A673 (cell line): ENCODE results near the gene SEC11C. TPM values are rescaled to one million over a fixed set of nuclear protein-coding genes. Genes with fewer than 3 reads are reported as not detected.
"Not testable (repeated sequence)": the region's sequence is repeated elsewhere in the genome, so short reads cannot be mapped to it uniquely, and the experiment has no call there.

Experiments used
- BruUV-seq: library from RNA; stranded (reverse); fragments of 400-500 nt; replicated peaks from 2 replicates; lab custom pipeline; 2021; lab: Mats Ljungman, UMichigan
- CTCF ChIA-PET: fragments of 300-600 bp; sonication (Branson Sonifier 250); formaldehyde crosslinking; loops from one replicate; lab custom pipeline; 2022; ENCODE audit warnings: antibody characterized with exemption; lab: Charles Lee
- POLR2A ChIA-PET: fragments of 300-600 bp; sonication (Branson Sonifier 250); formaldehyde crosslinking; loops from one replicate; lab custom pipeline; 2022; ENCODE audit warnings: antibody characterized with exemption; ENCODE audit not compliant: low non-redundant PET; lab: Charles Lee
- DNase-seq: peaks from one replicate; pipeline ENCODE4 v3.0.0-alpha.2; 2015; ENCODE audit warnings: low spot score
- H3K27ac ChIP-seq: fragments of 200-600 bp; sonication (generic); 2 replicates; pipeline ENCODE4 v1.5.1; 2016; ENCODE audit warnings: mixed run types, low read depth, mild to moderate bottlenecking, mixed read lengths, antibody characterized with exemption, low read length; ENCODE audit not compliant: poor library complexity, severe bottlenecking
- H3K27me3 ChIP-seq: fragments of 200-600 bp; sonication (generic); replicated peaks from 2 replicates; pipeline ENCODE4 v1.6.1; 2017; ENCODE audit warnings: mixed run types, low read depth, mild to moderate bottlenecking, mixed read lengths, antibody characterized with exemption, low read length; ENCODE audit not compliant: insufficient read depth, poor library complexity
- H3K36me3 ChIP-seq: fragments of 200-600 bp; sonication (generic); 2 replicates; pipeline ENCODE4 v1.6.1; 2016; ENCODE audit warnings: mixed run types, mild to moderate bottlenecking, mixed read lengths, antibody characterized with exemption, low read length; ENCODE audit not compliant: insufficient read depth, poor library complexity, severe bottlenecking
- H3K4me1 ChIP-seq: fragments of 200-600 bp; sonication (generic); 2 replicates; pipeline ENCODE4 v1.6.1; 2017; ENCODE audit warnings: mixed run types, mild to moderate bottlenecking, mixed read lengths, antibody characterized with exemption, low read length; ENCODE audit not compliant: insufficient read depth, poor library complexity, severe bottlenecking
- H3K4me3 ChIP-seq: fragments of 200-600 bp; sonication (generic); 2 replicates; pipeline ENCODE4 v1.5.1; 2016; ENCODE audit warnings: low read depth, mixed run types, mild to moderate bottlenecking, mixed read lengths, low read length; ENCODE audit not compliant: poor library complexity, severe bottlenecking
- H3K9me3 ChIP-seq: fragments of 200-600 bp; sonication (generic); 2 replicates; pipeline ENCODE4 v1.6.1; 2016; ENCODE audit warnings: mixed run types, low read depth, mild to moderate bottlenecking, mixed read lengths, antibody characterized with exemption, low read length; ENCODE audit not compliant: poor library complexity, severe bottlenecking
- EZH2 ChIP-seq: fragments of 200-600 bp; sonication (generic); IDR thresholded peaks from 2 replicates; pipeline ENCODE4 v1.6.1; 2017; ENCODE audit warnings: borderline replicate concordance, low read depth, mild to moderate bottlenecking, mixed read lengths, antibody characterized with exemption, low read length; ENCODE audit not compliant: poor library complexity, severe bottlenecking
- intact Hi-C: fragments of 100-400 bp; cut with micrococcal nuclease; formaldehyde crosslinking; loops from one replicate; pipeline ENCODE4 v1.10.0; 2022; ENCODE audit not compliant: unreplicated experiment
- total RNA-seq: library from RNA; stranded (reverse); gene quantifications from 2 replicates; pipeline ENCODE4 v1.2.3, GENCODE V29; 2021
- TF ChIP-seq, protein P1 (sequence below): fragments of 300-800, 200-600 bp; sonication (generic); conservative IDR thresholded peaks from 2 replicates; pipeline ENCODE4 v1.5.1; 2017; ENCODE audit warnings: low read depth, mild to moderate bottlenecking, antibody characterized with exemption, low read length, moderate library complexity, mixed read lengths

SEC11C gene
- total RNA-seq, 1 experiment from 2014 or later, result 355 TPM

DNA sequence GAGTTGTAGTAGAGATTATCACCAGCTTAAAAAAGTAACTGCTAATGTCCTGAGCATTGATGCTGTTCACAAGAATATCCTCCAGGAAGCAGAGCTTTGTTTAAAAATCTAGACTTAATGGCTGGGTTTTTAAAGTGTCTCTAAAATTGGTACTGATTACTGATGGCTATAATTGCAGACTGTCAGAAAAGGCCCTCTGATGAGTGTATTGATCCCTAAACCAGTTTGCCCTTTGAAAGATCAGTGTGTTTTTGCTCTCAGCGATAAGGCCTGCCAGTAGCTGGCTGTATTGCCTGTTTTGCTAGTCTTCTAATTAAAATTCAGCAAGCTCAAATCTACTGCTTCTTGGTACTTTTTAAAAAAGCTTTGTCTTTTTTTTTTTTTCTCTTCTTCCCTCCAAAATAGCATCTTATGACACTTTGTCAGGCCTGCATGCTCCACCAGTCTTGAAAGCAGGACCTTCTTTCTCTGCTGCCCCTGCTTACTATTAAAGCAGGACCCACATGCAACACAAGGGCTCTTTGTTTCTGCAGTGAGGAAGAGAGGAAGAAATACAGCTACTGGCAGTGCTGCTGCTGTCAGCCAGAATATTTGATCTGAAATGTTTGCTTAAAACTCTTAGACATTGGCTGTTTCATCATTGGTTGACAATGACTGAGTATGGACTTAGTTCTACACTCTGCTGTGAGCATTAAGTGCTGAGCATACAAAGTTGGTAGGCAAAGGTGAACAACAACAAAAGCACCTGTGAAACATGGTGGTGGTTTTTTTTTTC lies 1.8 kb downstream of the SEC11C start:
- CTCF ChIA-PET, result interaction anchor here (1.2 kb wide), 1 partner anchor 152 kb away, joined by 4 read pairs; no protein-coding TSS in a partner anchor
- Histone ChIP-seq H3K36me3 (peaks cover 6% of the 10 kb centered on the region), H3K27me3 (no peaks in the 10 kb centered on the region), H3K27ac (peak overlapping the region; percentile 93), H3K4me3 (peak overlapping the region; percentile 89), H3K9me3 (no peaks in the 10 kb centered on the region), H3K4me1 (peaks cover 49% of the 10 kb centered on the region)
- intact Hi-C loops, result loop anchor here (5.0 kb wide), 2 partner anchors 66 to 81 kb away; partner anchors contain the start of gene GRP
- TF ChIP-seq EZH2, result no peak
- TF ChIP-seq, protein P1, sequence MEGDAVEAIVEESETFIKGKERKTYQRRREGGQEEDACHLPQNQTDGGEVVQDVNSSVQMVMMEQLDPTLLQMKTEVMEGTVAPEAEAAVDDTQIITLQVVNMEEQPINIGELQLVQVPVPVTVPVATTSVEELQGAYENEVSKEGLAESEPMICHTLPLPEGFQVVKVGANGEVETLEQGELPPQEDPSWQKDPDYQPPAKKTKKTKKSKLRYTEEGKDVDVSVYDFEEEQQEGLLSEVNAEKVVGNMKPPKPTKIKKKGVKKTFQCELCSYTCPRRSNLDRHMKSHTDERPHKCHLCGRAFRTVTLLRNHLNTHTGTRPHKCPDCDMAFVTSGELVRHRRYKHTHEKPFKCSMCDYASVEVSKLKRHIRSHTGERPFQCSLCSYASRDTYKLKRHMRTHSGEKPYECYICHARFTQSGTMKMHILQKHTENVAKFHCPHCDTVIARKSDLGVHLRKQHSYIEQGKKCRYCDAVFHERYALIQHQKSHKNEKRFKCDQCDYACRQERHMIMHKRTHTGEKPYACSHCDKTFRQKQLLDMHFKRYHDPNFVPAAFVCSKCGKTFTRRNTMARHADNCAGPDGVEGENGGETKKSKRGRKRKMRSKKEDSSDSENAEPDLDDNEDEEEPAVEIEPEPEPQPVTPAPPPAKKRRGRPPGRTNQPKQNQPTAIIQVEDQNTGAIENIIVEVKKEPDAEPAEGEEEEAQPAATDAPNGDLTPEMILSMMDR, result no peak
- TSS peak; percentile 59 for BruUV-seq
- POLR2A ChIA-PET, result interaction anchor here (0.6 kb wide), 2 partner anchors 15 to 78 kb away, joined by 3 to 4 read pairs; partner anchors contain the start of gene GRP
- peak; percentile 52 for DNase-seq

DNA sequence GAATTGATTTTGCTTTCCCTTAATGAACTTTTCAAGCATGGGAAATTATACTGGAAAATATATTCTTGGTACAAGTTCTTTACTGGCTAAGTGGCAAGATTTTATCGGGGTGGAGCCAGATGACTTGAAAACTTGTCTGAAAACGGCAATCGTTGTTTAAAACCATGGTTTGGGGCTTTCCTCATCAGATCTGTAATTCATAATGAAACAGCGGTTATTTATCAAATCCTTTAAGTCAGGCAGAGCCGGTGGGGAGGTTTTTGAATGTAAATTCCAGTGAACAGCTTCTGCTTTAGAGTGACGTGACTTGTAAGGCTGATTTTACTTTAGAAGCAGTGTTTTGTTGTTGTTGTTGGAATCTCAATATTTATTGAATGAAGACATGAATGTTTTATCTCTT lies 2.6 kb downstream of the SEC11C start:
- intact Hi-C loops, result loop anchor here (5.0 kb wide), 2 partner anchors 65 to 80 kb away; partner anchors contain the start of gene GRP
- BruUV-seq, result no TSS peak

GRCh38 chr18:59142800-59143416 lies 3.2 kb downstream of the SEC11C start:
- BruUV-seq, H3K36me3 ChIP-seq, H3K9me3 ChIP-seq, H3K27me3 ChIP-seq: not testable (repeated sequence)
- H3K4me3 ChIP-seq, result peak overlapping the region; percentile 89
- peak; percentile 76 for DNase-seq
- H3K4me1 ChIP-seq, result peaks cover 53% of the 10 kb centered on the region
- peak overlapping the region; percentile 93 for H3K27ac ChIP-seq
- CTCF ChIA-PET, result interaction anchor here (0.6 to 1.2 kb wide), 2 partner anchors 34 to 150 kb away, joined by 4 to 7 read pairs; no protein-coding TSS in a partner anchor
- POLR2A ChIA-PET, result interaction anchor here (0.6 kb wide), 1 partner anchor 40 kb away, joined by 3 read pairs; no protein-coding TSS in a partner anchor
- intact Hi-C loops, result loop anchor here (5.0 kb wide), 2 partner anchors 64 to 79 kb away; partner anchors contain the start of gene GRP

More for the DNA sequence above, 2.6 kb downstream of the SEC11C start:
- H3K27me3 ChIP-seq, result no peaks in the 10 kb centered on the region
- H3K27ac ChIP-seq, result peak overlapping the region; percentile 93
- no peak for DNase-seq
- POLR2A ChIA-PET, result interaction anchor here (0.6 kb wide), 2 partner anchors 39 to 77 kb away, joined by 3 read pairs; partner anchors contain the start of gene GRP
- CTCF ChIA-PET, result interaction anchor here (1.2 kb wide), 1 partner anchor 151 kb away, joined by 4 read pairs; no protein-coding TSS in a partner anchor
- H3K4me3 ChIP-seq, result peak overlapping the region; percentile 89
- peaks cover 6% of the 10 kb centered on the region for H3K36me3 ChIP-seq
- TF ChIP-seq, protein P1, result no peak
- no peak for TF ChIP-seq EZH2
- H3K9me3 ChIP-seq, result no peaks in the 10 kb centered on the region
- H3K4me1 ChIP-seq, result peaks cover 52% of the 10 kb centered on the region
